Measurements from ENCODE around the gene KCP. TPM values are rescaled to one million over a fixed set of nuclear protein-coding genes. Genes with fewer than 3 reads are reported as not detected.

The KCP gene
- total RNA-seq, 1 donor from 2014 or later, result 1.5 TPM

DNA sequence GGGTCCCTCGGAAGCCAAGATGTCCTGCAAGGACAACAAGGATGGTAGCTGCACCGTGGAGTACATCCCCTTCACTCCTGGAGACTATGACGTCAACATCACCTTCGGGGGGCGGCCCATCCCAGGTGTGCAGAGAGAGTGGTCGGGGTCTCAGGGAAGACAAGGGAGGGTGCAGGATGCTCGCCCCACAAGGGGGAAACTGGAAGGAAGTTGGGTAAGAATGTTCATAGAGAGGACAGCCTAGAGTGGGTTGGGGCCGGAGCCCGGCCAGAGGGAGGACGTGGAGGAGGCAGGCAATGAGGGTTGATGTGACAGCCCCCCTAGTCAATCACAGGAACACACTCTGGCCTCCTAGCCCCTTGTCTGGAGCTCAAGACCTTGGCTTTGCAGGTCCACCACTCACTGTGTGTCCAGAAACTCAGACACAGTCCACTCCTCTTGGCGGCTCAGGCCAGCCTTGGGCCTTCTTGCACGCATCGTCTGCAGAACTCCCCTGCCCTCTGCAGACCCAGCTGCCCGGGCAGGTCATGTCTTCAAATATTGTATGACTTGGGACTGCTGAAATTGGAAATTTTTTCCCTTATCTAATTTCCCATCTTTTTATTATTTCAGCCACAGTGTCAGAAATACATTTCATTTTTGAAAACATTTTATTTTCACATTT is 63.6 kb downstream of the KCP start:
- Mint-ChIP-seq H3K27ac (ENCODE audit: unreplicated experiment) (no peak overlapping the region), H3K4me1 (ENCODE audit: low read depth) (no peaks in the 10 kb centered on the region), H3K9me3 (ENCODE audit: low read depth) (no peaks in the 10 kb centered on the region), H3K36me3 (ENCODE audit: low read depth) (peaks cover 42% of the 10 kb centered on the region), H3K27me3 (ENCODE audit: low read depth) (no peaks in the 10 kb centered on the region), H3K4me3 (ENCODE audit: unreplicated experiment) (no peak overlapping the region)
- TF ChIP-seq, protein P1, sequence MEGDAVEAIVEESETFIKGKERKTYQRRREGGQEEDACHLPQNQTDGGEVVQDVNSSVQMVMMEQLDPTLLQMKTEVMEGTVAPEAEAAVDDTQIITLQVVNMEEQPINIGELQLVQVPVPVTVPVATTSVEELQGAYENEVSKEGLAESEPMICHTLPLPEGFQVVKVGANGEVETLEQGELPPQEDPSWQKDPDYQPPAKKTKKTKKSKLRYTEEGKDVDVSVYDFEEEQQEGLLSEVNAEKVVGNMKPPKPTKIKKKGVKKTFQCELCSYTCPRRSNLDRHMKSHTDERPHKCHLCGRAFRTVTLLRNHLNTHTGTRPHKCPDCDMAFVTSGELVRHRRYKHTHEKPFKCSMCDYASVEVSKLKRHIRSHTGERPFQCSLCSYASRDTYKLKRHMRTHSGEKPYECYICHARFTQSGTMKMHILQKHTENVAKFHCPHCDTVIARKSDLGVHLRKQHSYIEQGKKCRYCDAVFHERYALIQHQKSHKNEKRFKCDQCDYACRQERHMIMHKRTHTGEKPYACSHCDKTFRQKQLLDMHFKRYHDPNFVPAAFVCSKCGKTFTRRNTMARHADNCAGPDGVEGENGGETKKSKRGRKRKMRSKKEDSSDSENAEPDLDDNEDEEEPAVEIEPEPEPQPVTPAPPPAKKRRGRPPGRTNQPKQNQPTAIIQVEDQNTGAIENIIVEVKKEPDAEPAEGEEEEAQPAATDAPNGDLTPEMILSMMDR (IDR thresholded peaks at IDR 0.05), result no peak
- no peak for DNase-seq (ENCODE audit: low spot score)

DNA sequence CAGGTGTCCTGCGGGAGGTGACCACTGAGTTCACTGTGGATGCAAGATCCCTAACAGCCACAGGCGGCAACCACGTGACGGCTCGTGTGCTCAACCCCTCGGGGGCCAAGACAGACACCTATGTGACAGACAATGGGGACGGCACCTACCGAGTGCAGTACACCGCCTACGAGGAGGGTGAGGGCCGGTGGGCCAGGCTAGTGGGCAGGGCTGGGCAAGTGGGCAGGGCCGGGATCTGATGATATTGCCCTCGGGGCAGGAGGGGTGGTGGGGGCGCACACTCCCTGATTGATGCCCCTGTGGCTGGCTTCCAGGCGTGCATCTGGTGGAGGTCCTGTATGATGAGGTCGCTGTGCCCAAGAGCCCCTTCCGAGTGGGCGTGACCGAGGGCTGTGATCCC is 64.5 kb downstream of the KCP start:
- H3K36me3 Mint-ChIP-seq (ENCODE audit: low read depth), result peaks cover 39% of the 10 kb centered on the region
- TF ChIP-seq, protein P1 (IDR thresholded peaks at IDR 0.05), result no peak
- no peaks in the 10 kb centered on the region for H3K27me3 Mint-ChIP-seq (ENCODE audit: low read depth)
- DNase-seq (ENCODE audit: low spot score), result no peak
- H3K9me3 Mint-ChIP-seq (ENCODE audit: low read depth), result no peaks in the 10 kb centered on the region
- no peaks in the 10 kb centered on the region for H3K4me1 Mint-ChIP-seq (ENCODE audit: low read depth)
- no peak overlapping the region for H3K4me3 Mint-ChIP-seq (ENCODE audit: unreplicated experiment)
- H3K27ac Mint-ChIP-seq (ENCODE audit: unreplicated experiment), result no peak overlapping the region

DNA sequence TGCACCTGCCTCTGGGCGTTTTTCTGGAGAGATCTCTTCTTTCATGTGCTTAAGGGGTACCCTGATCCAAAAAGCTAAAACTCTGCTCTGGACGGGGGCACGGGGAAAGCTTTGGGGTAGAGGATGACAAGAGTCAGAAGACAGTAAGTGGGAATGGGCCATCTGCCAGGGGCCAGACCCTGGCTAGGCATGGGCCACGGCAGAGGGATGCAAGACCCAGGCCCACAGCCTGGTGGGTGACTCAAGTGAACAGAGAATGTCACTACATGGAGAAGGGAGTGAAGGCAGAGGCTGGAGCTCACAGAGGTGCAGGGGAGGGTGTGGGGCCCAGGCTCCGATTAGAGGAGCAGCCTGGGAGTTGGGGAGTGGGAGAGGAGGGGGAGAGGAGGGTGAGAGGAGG is 65.0 kb downstream of the KCP start:
- no peaks in the 10 kb centered on the region for H3K4me1 Mint-ChIP-seq (ENCODE audit: low read depth)
- TF ChIP-seq, protein P1 (IDR thresholded peaks at IDR 0.05), result no peak
- DNase-seq (ENCODE audit: low spot score), result no peak
- no peaks in the 10 kb centered on the region for H3K9me3 Mint-ChIP-seq (ENCODE audit: low read depth)
- H3K4me3 Mint-ChIP-seq (ENCODE audit: unreplicated experiment), result no peak overlapping the region
- H3K27ac Mint-ChIP-seq (ENCODE audit: unreplicated experiment), result no peak overlapping the region
- H3K36me3 Mint-ChIP-seq (ENCODE audit: low read depth), result peaks cover 44% of the 10 kb centered on the region
- no peaks in the 10 kb centered on the region for H3K27me3 Mint-ChIP-seq (ENCODE audit: low read depth)

DNA sequence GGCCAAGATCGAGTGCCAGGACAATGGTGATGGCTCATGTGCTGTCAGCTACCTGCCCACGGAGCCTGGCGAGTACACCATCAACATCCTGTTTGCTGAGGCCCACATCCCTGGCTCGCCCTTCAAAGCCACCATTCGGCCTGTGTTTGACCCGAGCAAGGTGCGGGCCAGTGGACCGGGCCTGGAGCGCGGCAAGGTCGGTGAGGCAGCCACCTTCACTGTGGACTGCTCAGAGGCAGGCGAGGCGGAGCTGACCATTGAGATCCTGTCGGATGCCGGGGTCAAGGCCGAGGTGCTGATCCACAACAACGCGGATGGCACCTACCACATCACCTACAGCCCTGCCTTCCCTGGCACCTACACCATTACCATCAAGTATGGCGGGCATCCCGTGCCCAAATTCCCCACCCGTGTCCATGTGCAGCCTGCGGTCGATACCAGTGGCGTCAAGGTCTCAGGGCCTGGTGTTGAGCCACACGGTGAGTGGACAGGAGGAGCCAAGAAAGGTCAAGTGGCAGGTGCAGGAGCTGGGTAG is 65.7 kb downstream of the KCP start:
- no peak for DNase-seq (ENCODE audit: low spot score)
- TF ChIP-seq, protein P1 (IDR thresholded peaks at IDR 0.05), result no peak
- Mint-ChIP-seq H3K4me3 (ENCODE audit: unreplicated experiment) (no peak overlapping the region), H3K9me3 (ENCODE audit: low read depth) (no peaks in the 10 kb centered on the region), H3K27me3 (ENCODE audit: low read depth) (no peaks in the 10 kb centered on the region), H3K4me1 (ENCODE audit: low read depth) (no peaks in the 10 kb centered on the region), H3K27ac (ENCODE audit: unreplicated experiment) (no peak overlapping the region), H3K36me3 (ENCODE audit: low read depth) (peaks cover 41% of the 10 kb centered on the region)

DNA sequence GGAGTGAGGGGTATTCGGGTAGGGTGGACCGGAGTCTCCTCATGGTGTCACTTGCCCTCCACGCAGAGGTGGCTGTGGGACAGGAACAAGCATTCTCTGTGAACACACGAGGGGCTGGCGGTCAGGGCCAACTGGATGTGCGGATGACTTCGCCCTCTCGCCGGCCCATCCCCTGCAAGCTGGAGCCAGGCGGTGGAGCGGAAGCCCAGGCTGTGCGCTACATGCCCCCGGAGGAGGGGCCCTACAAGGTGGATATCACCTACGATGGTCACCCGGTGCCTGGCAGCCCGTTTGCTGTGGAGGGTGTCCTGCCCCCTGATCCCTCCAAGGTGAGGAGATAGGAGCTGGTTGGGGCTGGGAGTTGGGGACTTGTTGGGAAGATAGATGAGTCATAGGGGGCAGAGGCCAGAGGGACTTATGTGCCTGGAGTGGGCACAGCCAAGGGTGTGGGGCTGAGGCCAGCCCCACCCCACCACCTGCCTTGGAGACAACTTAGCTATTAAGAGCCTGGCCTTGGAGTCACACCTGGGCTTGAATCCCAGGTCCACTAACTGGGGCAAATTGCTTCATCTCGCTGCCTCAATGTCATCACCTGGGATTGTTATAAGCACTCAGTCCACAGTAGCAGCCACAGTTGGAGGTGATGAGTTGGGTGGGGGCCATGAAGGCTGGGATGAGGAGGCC is 66.4 kb downstream of the KCP start:
- H3K27ac Mint-ChIP-seq (ENCODE audit: unreplicated experiment), result no peak overlapping the region
- H3K36me3 Mint-ChIP-seq (ENCODE audit: low read depth), result peaks cover 41% of the 10 kb centered on the region
- no peaks in the 10 kb centered on the region for H3K9me3 Mint-ChIP-seq (ENCODE audit: low read depth)
- DNase-seq (ENCODE audit: low spot score), result no peak
- no peak overlapping the region for H3K4me3 Mint-ChIP-seq (ENCODE audit: unreplicated experiment)
- TF ChIP-seq, protein P1 (IDR thresholded peaks at IDR 0.05), result no peak
- H3K27me3 Mint-ChIP-seq (ENCODE audit: low read depth), result no peaks in the 10 kb centered on the region
- H3K4me1 Mint-ChIP-seq (ENCODE audit: low read depth), result no peaks in the 10 kb centered on the region

Measured in chondrocyte (in vitro differentiated cells).